ENCODE results near the gene FLOT1.
"Not testable (repeated sequence)": the region's sequence is repeated elsewhere in the genome, so short reads cannot be mapped to it uniquely, and the experiment has no call there.

The FLOT1 gene

GRCh38 chr6:30744054-30744805 is 1.7 kb upstream of the FLOT1 start, which contains the start of gene IER3:
TSS of gene IER3 (minus strand) at chr6:30744547. CDS start at chr6:30744518, 29 bp downstream.
- peak; percentile 31 to 46 for DNase-seq

DNA sequence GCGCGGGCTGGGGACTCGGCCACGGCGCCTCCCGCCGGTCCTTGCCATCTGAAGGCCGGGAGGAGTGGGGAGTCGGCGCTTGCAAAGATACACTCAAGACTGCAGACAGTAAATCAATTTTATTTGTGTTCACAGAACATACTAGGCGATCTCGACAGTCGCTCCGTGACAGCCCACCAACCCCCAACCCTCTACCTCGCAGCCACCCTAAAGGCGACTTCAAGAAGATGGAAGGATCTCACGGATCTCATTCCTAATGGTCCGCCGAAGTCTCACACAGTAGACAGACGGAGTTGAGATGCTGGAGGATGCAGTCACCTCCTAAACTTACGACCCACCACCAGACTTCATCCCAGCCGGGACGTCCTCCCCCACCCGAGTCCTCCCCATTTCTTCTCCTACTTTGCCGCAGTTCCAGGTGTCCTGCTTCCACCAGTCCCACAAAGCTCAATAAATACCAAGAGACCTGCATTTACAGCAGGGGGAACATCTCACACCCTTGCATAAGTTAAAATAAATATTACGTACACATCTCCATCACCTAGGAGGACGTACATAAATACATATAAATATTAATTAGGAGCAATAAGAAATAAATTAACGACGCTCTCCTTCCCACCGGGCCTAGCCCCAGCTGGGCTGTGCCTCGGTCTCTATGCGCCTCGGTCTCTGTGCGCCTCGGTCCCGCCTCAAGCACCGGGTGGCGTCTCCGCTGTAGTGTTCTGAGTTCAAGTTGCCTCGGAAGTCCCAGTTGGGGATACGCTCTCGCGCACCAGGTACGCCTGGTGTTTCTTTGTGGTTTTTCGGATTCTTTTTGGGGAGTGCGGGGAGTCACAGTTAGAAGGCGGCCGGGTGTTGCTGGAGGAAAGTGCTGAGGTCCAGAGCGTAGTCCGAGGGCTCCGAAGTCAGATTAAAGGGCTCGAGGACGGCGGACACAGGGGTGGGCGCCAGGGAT is 889 bp upstream of the FLOT1 start:
- no peak for DNase-seq

- DNase-seq, result no peak
Measured at GRCh38 chr6:30741789-30742315, 635 bp downstream of the FLOT1 start.

- no peak for DNase-seq
Measured at GRCh38 chr6:30741063-30741779, 1.3 kb downstream of the FLOT1 start.

DNA sequence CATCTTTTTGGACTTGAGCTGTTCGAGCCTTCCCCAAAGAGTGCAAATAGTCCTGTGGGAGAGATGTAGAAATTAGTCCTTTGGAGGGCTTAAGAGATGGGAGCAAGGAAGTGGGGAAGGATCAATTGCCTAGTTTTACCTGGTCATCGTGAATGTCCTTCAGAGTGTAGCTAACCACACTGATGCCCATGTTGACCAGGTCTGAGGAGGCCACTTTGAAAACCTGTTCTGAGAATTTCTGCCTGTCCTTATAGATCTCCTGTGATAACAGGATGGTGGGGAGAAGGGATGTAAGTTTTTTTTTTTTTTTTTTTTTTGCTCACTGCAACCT is 2.0 kb downstream of the FLOT1 start:
- DNase-seq, result no peak

DNA sequence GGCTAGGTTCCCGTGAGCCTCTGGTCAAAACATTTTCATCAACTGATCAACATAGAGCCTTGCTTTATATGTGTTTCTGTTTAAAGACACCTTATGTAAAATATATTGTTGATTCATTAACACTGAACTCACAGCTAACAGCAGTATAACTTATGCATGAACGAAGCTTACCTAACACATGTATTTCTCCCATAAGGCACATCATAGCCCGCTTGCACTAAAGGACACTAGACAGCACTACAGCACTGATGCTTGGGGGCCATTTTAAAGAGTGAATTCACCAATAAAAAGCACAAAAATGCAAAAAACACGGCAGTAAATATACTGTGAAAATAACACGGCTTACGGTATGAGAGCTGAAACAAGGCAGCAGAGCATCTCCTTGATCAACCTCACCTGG is 4.0 kb downstream of the FLOT1 start:
- no peak for DNase-seq

- no peak for DNase-seq
Measured at GRCh38 chr6:30735668-30736314, 6.7 kb downstream of the FLOT1 start.

DNA sequence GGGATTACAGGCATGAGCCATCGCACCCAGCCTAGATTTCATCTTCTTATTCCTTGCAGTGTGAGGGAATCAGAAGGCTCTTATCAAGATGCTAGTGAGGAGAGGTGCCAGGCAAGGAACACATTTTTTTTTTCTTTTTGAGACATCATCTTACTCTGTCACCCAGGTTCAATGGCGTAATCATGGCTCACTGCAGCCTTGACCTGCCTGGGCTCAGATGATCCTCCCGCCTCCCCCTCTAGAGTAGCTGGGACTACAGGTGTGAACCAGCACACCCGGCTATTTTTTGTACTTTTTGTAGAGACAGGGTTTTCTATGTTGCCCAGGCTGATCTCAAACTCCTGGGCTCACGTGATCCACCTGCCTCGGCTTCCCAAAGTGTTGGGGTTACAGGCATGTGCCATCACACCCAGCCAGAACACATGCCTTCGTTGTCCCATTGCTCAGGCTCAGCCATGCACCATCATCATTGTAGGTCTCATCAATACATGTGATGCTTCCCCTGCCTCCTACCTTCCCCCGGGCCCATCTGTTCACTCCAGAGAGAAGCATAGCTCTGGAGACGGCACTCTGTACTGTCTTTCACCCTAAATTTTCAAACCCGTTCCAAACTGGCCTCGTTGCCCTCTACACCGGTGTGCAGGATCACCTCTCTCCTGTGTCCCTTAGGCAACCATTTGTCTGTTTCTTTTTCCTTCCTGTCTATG is 10.1 kb downstream of the FLOT1 start:
- no peak for DNase-seq

- peak in 1 of 2 donors; percentile 10 for DNase-seq
Measured at GRCh38 chr6:30730601-30731435, 11.7 kb downstream of the FLOT1 start.

DNA sequence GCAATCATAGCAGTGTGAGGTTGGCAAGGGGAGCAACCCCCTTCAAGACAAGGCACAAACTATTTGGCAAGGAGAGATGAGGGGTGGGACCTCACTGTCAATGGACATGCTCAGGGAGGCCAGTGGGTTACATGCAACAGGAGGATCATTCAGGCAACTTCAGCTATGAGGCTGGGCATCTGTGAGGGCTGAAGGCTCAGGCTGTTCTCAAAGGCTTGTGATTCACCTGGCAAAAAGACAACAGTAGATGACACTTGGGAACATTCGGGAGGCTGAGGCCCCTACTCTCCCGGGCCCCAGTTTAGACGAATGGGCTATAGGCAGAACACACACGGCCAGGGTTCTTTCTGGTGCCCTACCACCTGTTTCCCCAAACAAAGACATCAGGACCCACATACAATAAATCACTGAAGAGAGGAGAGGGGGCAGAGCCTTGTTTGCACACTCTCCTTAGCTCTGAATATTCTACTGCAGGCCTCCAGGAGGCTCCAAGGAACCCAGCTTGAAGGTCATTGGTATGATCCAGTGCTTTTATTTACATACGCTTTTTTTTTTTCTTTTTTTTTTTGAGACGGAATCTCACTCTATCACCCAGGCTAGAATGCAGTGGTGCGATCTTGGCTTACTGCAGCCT is 14.4 kb downstream of the FLOT1 start:
- DNase-seq, result no peak

DNA sequence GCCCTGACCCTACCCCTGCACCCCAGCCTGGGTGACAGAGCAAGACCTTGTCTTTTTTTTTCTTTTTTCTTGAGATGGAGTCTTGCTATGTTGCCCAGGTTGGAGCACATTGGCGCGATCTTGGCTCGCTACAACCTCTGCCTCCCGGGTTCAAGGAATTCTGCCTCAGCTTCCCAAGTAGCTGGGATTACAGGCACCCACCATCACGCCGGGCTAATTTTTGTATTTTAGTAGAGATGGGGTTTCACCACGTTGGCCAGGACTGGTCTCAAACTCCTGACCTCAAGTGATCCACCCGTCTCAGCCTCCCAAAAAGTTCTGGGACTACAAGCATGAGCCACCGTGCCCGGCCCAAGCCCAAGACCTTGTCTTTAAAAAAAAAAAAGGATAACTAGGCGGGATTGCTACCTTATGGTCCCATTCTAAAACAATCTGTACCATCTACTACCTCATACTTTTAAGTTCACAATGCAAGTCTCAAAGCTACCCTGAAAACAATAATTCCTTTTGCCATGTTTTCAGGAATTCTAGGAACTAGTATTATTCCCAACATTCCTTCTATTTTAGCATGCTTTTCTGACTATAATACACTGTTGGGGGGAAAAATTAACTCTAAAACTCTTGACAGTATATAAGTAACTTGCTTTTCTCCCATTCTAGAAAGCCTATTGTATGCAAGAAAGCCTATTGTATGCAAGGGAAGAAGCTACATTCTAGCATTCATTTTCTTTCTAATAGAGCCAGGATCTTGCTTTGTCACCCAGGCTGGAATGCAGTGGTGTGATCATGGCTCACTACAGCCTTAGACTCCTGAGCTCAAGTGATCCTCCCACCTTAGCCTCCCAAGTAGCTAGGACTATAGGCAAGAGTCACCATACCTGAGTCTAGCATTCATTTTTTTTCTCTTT is 15.7 kb downstream of the FLOT1 start:
- no peak for DNase-seq

- no peak for DNase-seq
Measured at GRCh38 chr6:30725713-30726505, 16.6 kb downstream of the FLOT1 start.

DNA sequence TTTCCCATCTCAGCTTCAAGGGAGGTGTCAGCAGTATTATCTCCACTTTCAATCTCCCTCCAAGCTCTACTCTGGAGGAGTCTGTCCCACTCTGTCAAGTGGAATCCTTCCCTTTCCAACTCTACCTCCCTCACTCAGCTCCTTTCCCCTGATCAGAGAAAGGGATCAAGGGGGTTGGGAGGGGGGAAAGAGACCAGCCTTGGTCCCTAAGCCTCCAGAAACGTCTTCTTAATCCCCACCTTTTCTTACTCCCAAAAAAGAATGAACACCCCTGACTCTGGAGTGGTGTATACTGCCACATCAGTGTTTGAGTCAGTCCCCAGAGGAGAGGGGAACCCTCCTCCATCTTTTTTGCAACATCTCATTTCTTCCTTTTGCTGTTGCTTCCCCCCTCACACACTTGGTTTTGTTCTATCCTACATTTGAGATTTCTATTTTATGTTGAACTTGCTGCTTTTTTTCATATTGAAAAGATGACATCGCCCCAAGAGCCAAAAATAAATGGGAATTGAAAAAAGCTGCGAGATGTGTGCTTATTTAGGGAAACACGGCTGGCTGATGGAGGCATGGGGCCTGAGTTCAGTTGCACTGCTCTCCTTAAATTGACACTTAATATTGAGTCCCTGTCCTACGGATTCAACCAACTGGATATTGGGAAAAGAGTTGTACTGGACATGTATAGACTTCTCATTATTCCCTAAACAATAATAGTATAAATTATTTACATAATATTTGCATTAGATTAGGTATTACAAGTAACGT is 17.4 kb downstream of the FLOT1 start:
- no peak for DNase-seq

- not testable (repeated sequence) for DNase-seq
Measured at GRCh38 chr6:30723843-30724741, 18.4 kb downstream of the FLOT1 start.

- DNase-seq, result not testable (repeated sequence)
Measured at GRCh38 chr6:30723159-30723842, 19.2 kb downstream of the FLOT1 start.
